ENCODE results near the gene KRTAP19-1.

DNA sequence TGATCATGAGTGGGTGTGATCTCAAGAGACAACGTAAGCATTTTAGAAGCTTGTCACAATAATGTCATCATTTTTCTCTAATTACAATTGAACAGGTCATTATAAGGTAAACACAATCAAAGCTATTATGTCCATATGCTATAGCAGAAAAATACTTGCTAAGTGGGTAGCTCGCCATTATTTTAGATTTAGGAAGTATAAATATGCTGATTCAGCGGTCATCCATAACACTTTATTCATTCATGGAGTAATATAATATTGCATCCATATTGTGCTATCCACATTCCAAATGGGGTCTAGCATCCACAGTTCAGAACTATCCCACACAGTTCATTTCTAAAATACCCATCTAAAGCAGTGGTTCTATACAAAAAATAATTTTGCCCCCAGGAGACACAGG, 31.7 kb downstream of the KRTAP19-1 start:
- TF ChIP-seq ZNF174 (CRISPR knock-in tag; IDR thresholded peaks at IDR 0.05): no peak
- TF ChIP-seq, protein P1, sequence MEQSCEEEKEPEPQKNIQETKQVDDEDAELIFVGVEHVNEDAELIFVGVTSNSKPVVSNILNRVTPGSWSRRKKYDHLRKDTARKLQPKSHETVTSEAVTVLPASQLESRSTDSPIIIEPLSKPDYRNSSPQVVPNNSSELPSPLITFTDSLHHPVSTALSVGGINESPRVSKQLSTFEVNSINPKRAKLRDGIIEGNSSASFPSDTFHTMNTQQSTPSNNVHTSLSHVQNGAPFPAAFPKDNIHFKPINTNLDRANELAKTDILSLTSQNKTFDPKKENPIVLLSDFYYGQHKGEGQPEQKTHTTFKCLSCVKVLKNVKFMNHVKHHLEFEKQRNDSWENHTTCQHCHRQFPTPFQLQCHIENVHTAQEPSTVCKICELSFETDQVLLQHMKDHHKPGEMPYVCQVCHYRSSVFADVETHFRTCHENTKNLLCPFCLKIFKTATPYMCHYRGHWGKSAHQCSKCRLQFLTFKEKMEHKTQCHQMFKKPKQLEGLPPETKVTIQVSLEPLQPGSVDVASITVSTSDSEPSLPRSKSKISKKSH (CRISPR knock-in tag; IDR thresholded peaks at IDR 0.05): no peak
- no peak for TF ChIP-seq ZFX (CRISPR knock-in tag; IDR thresholded peaks at IDR 0.05)
- no peak for TF ChIP-seq RCOR1 (IDR thresholded peaks at IDR 0.05; ENCODE audit: borderline replicate concordance in 1 of 2, low read depth in 2 of 2, low read length in 2 of 2)
- TF ChIP-seq ZNF644 (tag; IDR thresholded peaks at IDR 0.05; ENCODE audit: low read depth): no peak
- no peak for TF ChIP-seq XRCC5 (IDR thresholded peaks at IDR 0.05; ENCODE audit: low read depth, low read length)
- no peak for TF ChIP-seq TAF1 (IDR thresholded peaks at IDR 0.05; ENCODE audit: control insufficient read depth, extremely low read depth, insufficient read depth, low read length, severe bottlenecking)
